NB4 (cell line): ENCODE data around the gene SNURF.

Experiments
- MYC ChIP-seq: IDR thresholded peaks from 2 replicates; pipeline ENCODE4 v1.6.1; 2011; ENCODE audit warnings: low read depth, low read length
- POLR2A ChIP-seq: IDR thresholded peaks from 2 replicates; pipeline ENCODE4 v1.6.1; 2011; ENCODE audit warnings: mild to moderate bottlenecking; ENCODE audit not compliant: insufficient read length; ENCODE audit errors: extremely low read depth
- TF ChIP-seq, protein P1 (sequence below): IDR thresholded peaks from one replicate; pipeline ENCODE4 v1.5.1; 2012; ENCODE audit warnings: low read depth, low read length
- TF ChIP-seq, protein P2 (sequence below): IDR thresholded peaks from 2 replicates; pipeline ENCODE4 v1.6.1; 2011; ENCODE audit warnings: low read depth, low read length

- TF ChIP-seq, protein P1, sequence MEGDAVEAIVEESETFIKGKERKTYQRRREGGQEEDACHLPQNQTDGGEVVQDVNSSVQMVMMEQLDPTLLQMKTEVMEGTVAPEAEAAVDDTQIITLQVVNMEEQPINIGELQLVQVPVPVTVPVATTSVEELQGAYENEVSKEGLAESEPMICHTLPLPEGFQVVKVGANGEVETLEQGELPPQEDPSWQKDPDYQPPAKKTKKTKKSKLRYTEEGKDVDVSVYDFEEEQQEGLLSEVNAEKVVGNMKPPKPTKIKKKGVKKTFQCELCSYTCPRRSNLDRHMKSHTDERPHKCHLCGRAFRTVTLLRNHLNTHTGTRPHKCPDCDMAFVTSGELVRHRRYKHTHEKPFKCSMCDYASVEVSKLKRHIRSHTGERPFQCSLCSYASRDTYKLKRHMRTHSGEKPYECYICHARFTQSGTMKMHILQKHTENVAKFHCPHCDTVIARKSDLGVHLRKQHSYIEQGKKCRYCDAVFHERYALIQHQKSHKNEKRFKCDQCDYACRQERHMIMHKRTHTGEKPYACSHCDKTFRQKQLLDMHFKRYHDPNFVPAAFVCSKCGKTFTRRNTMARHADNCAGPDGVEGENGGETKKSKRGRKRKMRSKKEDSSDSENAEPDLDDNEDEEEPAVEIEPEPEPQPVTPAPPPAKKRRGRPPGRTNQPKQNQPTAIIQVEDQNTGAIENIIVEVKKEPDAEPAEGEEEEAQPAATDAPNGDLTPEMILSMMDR, result no peak
- TF ChIP-seq POLR2A (no peak), MYC (no peak)
- TF ChIP-seq, protein P2, sequence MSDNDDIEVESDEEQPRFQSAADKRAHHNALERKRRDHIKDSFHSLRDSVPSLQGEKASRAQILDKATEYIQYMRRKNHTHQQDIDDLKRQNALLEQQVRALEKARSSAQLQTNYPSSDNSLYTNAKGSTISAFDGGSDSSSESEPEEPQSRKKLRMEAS, result no peak
These were observed 22.9 kb downstream of the SNURF start for GRCh38 chr15:24977686-24978085.
